ENCODE results near the gene TNFRSF25. TPM values are rescaled to one million over a fixed set of nuclear protein-coding genes. Genes with fewer than 3 reads are reported as not detected.

The TNFRSF25 gene
- total RNA-seq, 4 donors from 2014 or later, result 2.1 to 11.5 (median 5.7) TPM

- no peak for TF ChIP-seq CTCF (IDR thresholded peaks at IDR 0.05; ENCODE audit: low read depth)
These were observed 44.5 kb upstream of the TNFRSF25 start for GRCh38 chr1:6510493-6510892.

- no peak for TF ChIP-seq CTCF (IDR thresholded peaks at IDR 0.05; ENCODE audit: low read depth)
These were observed 43.9 kb upstream of the TNFRSF25 start for GRCh38 chr1:6509919-6510291.

GRCh38 chr1:6509220-6509918, 43.4 kb upstream of the TNFRSF25 start:
- no peak for TF ChIP-seq CTCF (IDR thresholded peaks at IDR 0.05; ENCODE audit: low read depth)

GRCh38 chr1:6508816-6509189, 42.8 kb upstream of the TNFRSF25 start:
- no peak for TF ChIP-seq CTCF (IDR thresholded peaks at IDR 0.05; ENCODE audit: low read depth)

GRCh38 chr1:6508154-6508815, 42.3 kb upstream of the TNFRSF25 start:
- no peak for TF ChIP-seq CTCF (IDR thresholded peaks at IDR 0.05; ENCODE audit: low read depth)

GRCh38 chr1:6507461-6507911, 41.5 kb upstream of the TNFRSF25 start:
- no peak for TF ChIP-seq CTCF (IDR thresholded peaks at IDR 0.05; ENCODE audit: low read depth)

GRCh38 chr1:6507037-6507428, 41.1 kb upstream of the TNFRSF25 start:
- TF ChIP-seq CTCF (IDR thresholded peaks at IDR 0.05; ENCODE audit: low read depth), result no peak
